ENCODE data around the gene C1orf74. TPM values are rescaled to one million over a fixed set of nuclear protein-coding genes. Genes with fewer than 3 reads are reported as not detected.

C1orf74 gene
- total RNA-seq, 1 experiment from 2014 or later: 5.0 TPM

GRCh38 chr1:209746451-209747165, 37.8 kb downstream of the C1orf74 start:
- no peak for DNase-seq (ENCODE audit: low spot score)

- DNase-seq (ENCODE audit: low spot score): peak; percentile 27
These were observed 41.2 kb downstream of the C1orf74 start for GRCh38 chr1:209743145-209743482.

GRCh38 chr1:209742409-209743144, 41.8 kb downstream of the C1orf74 start:
- no peak for DNase-seq (ENCODE audit: low spot score)

- no peak for DNase-seq (ENCODE audit: low spot score)
These were observed 42.5 kb downstream of the C1orf74 start for GRCh38 chr1:209741889-209742288.

GRCh38 chr1:209741193-209741592, 43.2 kb downstream of the C1orf74 start:
- no peak for DNase-seq (ENCODE audit: low spot score)

GRCh38 chr1:209738270-209738669, 46.1 kb downstream of the C1orf74 start:
- no peak for DNase-seq (ENCODE audit: low spot score)

GRCh38 chr1:209737118-209737505, 47.2 kb downstream of the C1orf74 start:
- no peak for DNase-seq (ENCODE audit: low spot score)

- DNase-seq (ENCODE audit: low spot score): no peak
These were observed 47.8 kb downstream of the C1orf74 start for GRCh38 chr1:209736490-209737117.

GRCh38 chr1:209733409-209734192, 50.8 kb downstream of the C1orf74 start:
- DNase-seq (ENCODE audit: low spot score): no peak

GRCh38 chr1:209732725-209733124, 51.6 kb downstream of the C1orf74 start:
- no peak for DNase-seq (ENCODE audit: low spot score)

GRCh38 chr1:209729436-209729835, 54.9 kb downstream of the C1orf74 start:
- no peak for DNase-seq (ENCODE audit: low spot score)

Other genes starting within 250 kb of the C1orf74 start
- not detected in 2 replicates for gene CAMK1G, start 200.8 kb downstream of the C1orf74 start, total RNA-seq (2014; rRNA removed; shearing (Covaris generic))
- gene LAMB3, start 132.1 kb downstream of the C1orf74 start, total RNA-seq (2014; rRNA removed; shearing (Covaris generic)): 1.3 and 1.8 TPM in 2 replicates
- gene G0S2, start 109.1 kb downstream of the C1orf74 start, total RNA-seq (2014; rRNA removed; shearing (Covaris generic)): 0.31 TPM in 1 of 2 replicates, not detected in the other
- 0.08 TPM in 1 of 2 replicates, not detected in the other for gene HSD11B1, start 79.7 kb downstream of the C1orf74 start, total RNA-seq (2014; rRNA removed; shearing (Covaris generic))
- not detected in 2 replicates for gene TRAF3IP3, start 28.5 kb downstream of the C1orf74 start, total RNA-seq (2014; rRNA removed; shearing (Covaris generic))
- not detected in 2 replicates for gene IRF6, start 21.6 kb upstream of the C1orf74 start, total RNA-seq (2014; rRNA removed; shearing (Covaris generic))
- 5.6 and 5.7 TPM in 2 replicates for gene UTP25, start 43.4 kb upstream of the C1orf74 start, total RNA-seq (2014; rRNA removed; shearing (Covaris generic))
- 3.1 TPM in 2 replicates for gene SYT14, start 153.7 kb upstream of the C1orf74 start, total RNA-seq (2014; rRNA removed; shearing (Covaris generic))